HFFc6 (cell line): Measurements from ENCODE around the gene ZNF202. TPM values are rescaled to one million over a fixed set of nuclear protein-coding genes. Genes with fewer than 3 reads are reported as not detected.
A peak's percentile ranks its signal among the peaks of the same experiment; 100 is the strongest.

Experiments used
- DNase-seq: peaks from one replicate; pipeline ENCODE4 v3.0.0-alpha.2; 2018
- H3K27ac Mint-ChIP-seq: 2 replicates; pipeline ENCODE4 v1.8.0; 2020; ENCODE audit warnings: mild to moderate bottlenecking, mixed read lengths
- H3K27me3 Mint-ChIP-seq: 2 replicates; pipeline ENCODE4 v1.8.0; 2021; ENCODE audit warnings: mild to moderate bottlenecking, moderate library complexity, mixed read lengths; ENCODE audit not compliant: insufficient read depth
- H3K36me3 Mint-ChIP-seq: 2 replicates; pipeline ENCODE4 v1.8.0; 2021; ENCODE audit warnings: low read depth, mixed read lengths
- H3K4me1 Mint-ChIP-seq: 2 replicates; pipeline ENCODE4 v1.8.0; 2020; ENCODE audit warnings: low read depth, mixed read lengths
- H3K4me3 Mint-ChIP-seq: 2 replicates; pipeline ENCODE4 v1.8.0; 2020; ENCODE audit warnings: mild to moderate bottlenecking, moderate library complexity, mixed read lengths
- H3K9me3 Mint-ChIP-seq: 2 replicates; pipeline ENCODE4 v1.8.0; 2020; ENCODE audit warnings: mild to moderate bottlenecking, mixed read lengths
- total RNA-seq, 6 experiments: library from RNA; stranded (reverse); fragmentation: NEBNext Ultra II Directional; extraction: Animal tissue kit (Norgen Biotek cat#: 25700); gene quantifications; 2 replicates in 1 of 6; 3 replicates in 5 of 6; pipeline ENCODE4 v1.2.3, GENCODE V29; 2021
- TF ChIP-seq, protein P1 (sequence below): fragments of 200-600 bp; sonication (generic); IDR thresholded peaks from 2 replicates; pipeline ENCODE4 v1.5.0; 2021; ENCODE audit warnings: antibody characterized with exemption, mild to moderate bottlenecking

ZNF202 gene
- total RNA-seq, 6 experiments from 2014 or later = 5.4 to 8.3 (median 6.8) TPM

DNA sequence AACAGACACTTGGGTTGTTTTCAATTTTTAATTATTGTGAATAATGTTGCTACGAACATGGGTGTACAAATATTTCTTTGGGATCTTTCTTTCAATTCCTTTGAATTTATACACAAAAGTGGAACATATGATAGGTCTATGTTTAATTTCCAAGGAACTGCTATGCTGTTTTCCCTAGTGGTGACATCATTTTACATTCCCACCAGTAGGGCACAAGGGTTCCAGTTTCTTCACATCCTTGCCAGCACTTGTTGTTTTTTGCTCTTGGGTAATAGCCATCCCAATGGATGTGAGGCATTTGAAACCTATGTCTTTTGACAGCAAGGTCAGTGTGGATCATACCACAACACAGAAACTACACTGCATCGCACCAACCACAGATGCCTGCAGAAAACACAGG lies 45.3 kb downstream of the ZNF202 start:
- Mint-ChIP-seq H3K4me1 (no peaks in the 10 kb centered on the region), H3K9me3 (no peaks in the 10 kb centered on the region), H3K4me3 (no peak overlapping the region), H3K36me3 (no peaks in the 10 kb centered on the region), H3K27me3 (peaks cover 57% of the 10 kb centered on the region), H3K27ac (no peak overlapping the region)
- TF ChIP-seq, protein P1, sequence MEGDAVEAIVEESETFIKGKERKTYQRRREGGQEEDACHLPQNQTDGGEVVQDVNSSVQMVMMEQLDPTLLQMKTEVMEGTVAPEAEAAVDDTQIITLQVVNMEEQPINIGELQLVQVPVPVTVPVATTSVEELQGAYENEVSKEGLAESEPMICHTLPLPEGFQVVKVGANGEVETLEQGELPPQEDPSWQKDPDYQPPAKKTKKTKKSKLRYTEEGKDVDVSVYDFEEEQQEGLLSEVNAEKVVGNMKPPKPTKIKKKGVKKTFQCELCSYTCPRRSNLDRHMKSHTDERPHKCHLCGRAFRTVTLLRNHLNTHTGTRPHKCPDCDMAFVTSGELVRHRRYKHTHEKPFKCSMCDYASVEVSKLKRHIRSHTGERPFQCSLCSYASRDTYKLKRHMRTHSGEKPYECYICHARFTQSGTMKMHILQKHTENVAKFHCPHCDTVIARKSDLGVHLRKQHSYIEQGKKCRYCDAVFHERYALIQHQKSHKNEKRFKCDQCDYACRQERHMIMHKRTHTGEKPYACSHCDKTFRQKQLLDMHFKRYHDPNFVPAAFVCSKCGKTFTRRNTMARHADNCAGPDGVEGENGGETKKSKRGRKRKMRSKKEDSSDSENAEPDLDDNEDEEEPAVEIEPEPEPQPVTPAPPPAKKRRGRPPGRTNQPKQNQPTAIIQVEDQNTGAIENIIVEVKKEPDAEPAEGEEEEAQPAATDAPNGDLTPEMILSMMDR = peak; percentile 62; the same call in 1 of the 2 replicates
- peak; percentile 38 for DNase-seq

DNA sequence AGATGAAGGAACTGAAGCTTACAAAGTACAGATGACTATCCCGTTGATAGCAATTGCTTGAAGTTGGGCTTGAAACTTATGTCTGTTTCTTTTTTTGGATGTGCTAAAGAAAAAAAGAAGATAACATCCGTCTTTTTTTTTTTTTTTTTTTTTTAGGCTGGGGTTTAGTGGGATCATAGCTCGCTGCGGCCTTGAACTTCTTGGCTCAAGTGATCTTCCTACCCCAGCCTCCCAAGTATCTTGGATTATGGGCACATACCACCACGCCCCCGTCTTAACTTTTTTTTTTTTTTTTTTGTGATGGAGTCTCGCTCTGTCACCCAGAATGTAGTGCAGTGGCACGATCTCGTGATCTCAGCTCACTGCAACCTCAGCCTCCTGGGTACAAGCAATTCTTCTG lies 46.2 kb downstream of the ZNF202 start:
- Mint-ChIP-seq H3K36me3 (no peaks in the 10 kb centered on the region), H3K9me3 (no peaks in the 10 kb centered on the region), H3K4me3 (no peak overlapping the region), H3K27me3 (peaks cover 63% of the 10 kb centered on the region), H3K4me1 (peaks cover 4% of the 10 kb centered on the region), H3K27ac (no peak overlapping the region)
- TF ChIP-seq, protein P1 = no peak
- no peak for DNase-seq

- DNase-seq = no peak
- H3K27me3 Mint-ChIP-seq = peaks cover 67% of the 10 kb centered on the region
- H3K4me1 Mint-ChIP-seq = peaks cover 6% of the 10 kb centered on the region
- TF ChIP-seq, protein P1 = no peak
- no peak overlapping the region for H3K27ac Mint-ChIP-seq
- no peaks in the 10 kb centered on the region for H3K9me3 Mint-ChIP-seq
- no peaks in the 10 kb centered on the region for H3K36me3 Mint-ChIP-seq
- H3K4me3 Mint-ChIP-seq = no peak overlapping the region
Measured at GRCh38 chr11:123694551-123694950, 46.9 kb downstream of the ZNF202 start.

- H3K27me3 Mint-ChIP-seq = peaks cover 59% of the 10 kb centered on the region
- H3K36me3 Mint-ChIP-seq = no peaks in the 10 kb centered on the region
- H3K9me3 Mint-ChIP-seq = no peaks in the 10 kb centered on the region
- TF ChIP-seq, protein P1 = no peak
- DNase-seq = no peak
- H3K4me3 Mint-ChIP-seq = no peak overlapping the region
- peaks cover 6% of the 10 kb centered on the region for H3K4me1 Mint-ChIP-seq
- H3K27ac Mint-ChIP-seq = no peak overlapping the region
Measured at GRCh38 chr11:123692961-123693360, 48.5 kb downstream of the ZNF202 start.

- H3K9me3 Mint-ChIP-seq = no peaks in the 10 kb centered on the region; the same call in 1 of the 2 replicates
- H3K36me3 Mint-ChIP-seq = no peaks in the 10 kb centered on the region
- peaks cover 6% of the 10 kb centered on the region for H3K4me1 Mint-ChIP-seq
- H3K27me3 Mint-ChIP-seq = peaks cover 47% of the 10 kb centered on the region
- no peak overlapping the region for H3K4me3 Mint-ChIP-seq
- no peak overlapping the region for H3K27ac Mint-ChIP-seq
- TF ChIP-seq, protein P1 = no peak
- DNase-seq = peak; percentile 51
Measured at GRCh38 chr11:123690485-123690884, 51.0 kb downstream of the ZNF202 start.

GRCh38 chr11:123684601-123685000 lies 56.9 kb downstream of the ZNF202 start:
- TF ChIP-seq, protein P1 = no peak
- H3K9me3 Mint-ChIP-seq = no peaks in the 10 kb centered on the region; the same call in 1 of the 2 replicates
- no peaks in the 10 kb centered on the region for H3K36me3 Mint-ChIP-seq
- H3K4me1 Mint-ChIP-seq = no peaks in the 10 kb centered on the region
- DNase-seq = no peak
- no peak overlapping the region for H3K27ac Mint-ChIP-seq
- H3K27me3 Mint-ChIP-seq = peaks cover 36% of the 10 kb centered on the region
- no peak overlapping the region for H3K4me3 Mint-ChIP-seq
